H9 (cell line): ENCODE results near the gene SSNA1. TPM values are rescaled to one million over a fixed set of nuclear protein-coding genes. Genes with fewer than 3 reads are reported as not detected.

Experiments used
- DNase-seq: peaks from one replicate; pipeline ENCODE4 v3.0.0-alpha.2; 2017
- H2AFZ ChIP-seq: one replicate; pipeline ENCODE4 v1.6.1; 2013; ENCODE audit warnings: mild to moderate bottlenecking, low read length, control low read depth, moderate library complexity
- H2AK5ac ChIP-seq: 2 replicates; pipeline ENCODE4 v1.6.1; 2013; ENCODE audit warnings: low read length, control low read depth, mixed read lengths; ENCODE audit not compliant: insufficient read length
- H2BK120ac ChIP-seq: one replicate; pipeline ENCODE4 v1.6.1; 2013; ENCODE audit warnings: low read depth, mild to moderate bottlenecking, low read length, control low read depth, inconsistent platforms; ENCODE audit not compliant: poor library complexity, severe bottlenecking
- H2BK12ac ChIP-seq: 2 replicates; pipeline ENCODE4 v1.6.1; 2013; ENCODE audit warnings: low read length, control low read depth, mixed read lengths, low read depth; ENCODE audit not compliant: insufficient read length
- H2BK15ac ChIP-seq: 2 replicates; pipeline ENCODE4 v1.6.1; 2013; ENCODE audit warnings: low read depth, low read length, control low read depth
- H2BK20ac ChIP-seq: one replicate; pipeline ENCODE4 v1.6.1; 2013; ENCODE audit warnings: low read depth, mild to moderate bottlenecking, low read length, control low read depth, inconsistent platforms; ENCODE audit not compliant: poor library complexity, severe bottlenecking
- H2BK5ac ChIP-seq: 2 replicates; pipeline ENCODE4 v1.6.1; 2013; ENCODE audit warnings: low read length, control low read depth, mixed read lengths; ENCODE audit not compliant: insufficient read length
- H3K14ac ChIP-seq: 2 replicates; pipeline ENCODE4 v1.6.1; 2013; ENCODE audit warnings: low read length, control low read depth; ENCODE audit not compliant: insufficient read depth
- H3K18ac ChIP-seq: 2 replicates; pipeline ENCODE4 v1.6.1; 2013; ENCODE audit warnings: low read depth, mild to moderate bottlenecking, mixed read lengths, low read length, control low read depth; ENCODE audit not compliant: insufficient read length
- H3K23ac ChIP-seq: 2 replicates; pipeline ENCODE4 v1.6.1; 2013; ENCODE audit warnings: low read length, control low read depth, mixed read lengths, low read depth; ENCODE audit not compliant: insufficient read length
- H3K23me2 ChIP-seq: 2 replicates; pipeline ENCODE4 v1.6.1; 2013; ENCODE audit warnings: low read depth, mild to moderate bottlenecking, mixed read lengths, low read length, control low read depth; ENCODE audit not compliant: insufficient read length, poor library complexity, severe bottlenecking
- H3K27ac ChIP-seq: 2 replicates; pipeline ENCODE4 v1.5.1; 2013; ENCODE audit warnings: low read length, control low read depth, mixed read lengths, low read depth; ENCODE audit not compliant: insufficient read length
- H3K27me3 ChIP-seq: 2 replicates; pipeline ENCODE4 v1.6.1; 2013; ENCODE audit warnings: low read length, control low read depth, inconsistent platforms; ENCODE audit not compliant: insufficient read depth
- H3K4ac ChIP-seq: 2 replicates; pipeline ENCODE4 v1.6.1; 2013; ENCODE audit warnings: low read depth, mild to moderate bottlenecking, control low read depth, inconsistent platforms, low read length, moderate library complexity
- H3K4me1 ChIP-seq: 2 replicates; pipeline ENCODE4 v1.6.1; 2013; ENCODE audit warnings: low read length, control low read depth, inconsistent platforms; ENCODE audit not compliant: insufficient read depth
- H3K4me2 ChIP-seq: 2 replicates; pipeline ENCODE4 v1.6.1; 2013; ENCODE audit warnings: low read length, control low read depth, mixed read lengths; ENCODE audit not compliant: insufficient read length, insufficient read depth
- H3K56ac ChIP-seq: 2 replicates; pipeline ENCODE4 v1.6.1; 2013; ENCODE audit warnings: low read depth, mild to moderate bottlenecking, mixed read lengths, low read length, control low read depth; ENCODE audit not compliant: insufficient read length
- H3K79me1 ChIP-seq: 2 replicates; pipeline ENCODE4 v1.6.1; 2013; ENCODE audit warnings: low read depth, mild to moderate bottlenecking, moderate library complexity, low read length, control low read depth, inconsistent platforms; ENCODE audit not compliant: insufficient read depth, poor library complexity, severe bottlenecking
- H3K79me2 ChIP-seq: 2 replicates; pipeline ENCODE4 v1.6.1; 2013; ENCODE audit warnings: low read length, control low read depth, inconsistent platforms; ENCODE audit not compliant: insufficient read depth
- H3K9ac ChIP-seq: 2 replicates; pipeline ENCODE4 v1.6.1; 2013; ENCODE audit warnings: low read length, control low read depth, mixed read lengths; ENCODE audit not compliant: insufficient read length; ENCODE audit errors: extremely low read depth
- H3K9me3 ChIP-seq: one replicate; pipeline ENCODE4 v1.6.1; 2013; ENCODE audit warnings: low read depth, low read length, inconsistent platforms; ENCODE audit not compliant: control insufficient read depth
- H3T11ph ChIP-seq: one replicate; pipeline ENCODE4 v1.6.1; 2013; ENCODE audit warnings: mild to moderate bottlenecking, low read length, control low read depth, inconsistent platforms
- H4K20me1 ChIP-seq: one replicate; pipeline ENCODE4 v1.6.1; 2013; ENCODE audit not compliant: control insufficient read depth, insufficient read length, insufficient read depth
- H4K5ac ChIP-seq: 2 replicates; pipeline ENCODE4 v1.6.1; 2013; ENCODE audit warnings: low read depth, mild to moderate bottlenecking, mixed read lengths, low read length, control low read depth; ENCODE audit not compliant: insufficient read length
- H4K8ac ChIP-seq: replicated peaks from 2 replicates; pipeline ENCODE4 v1.6.1; 2013; ENCODE audit warnings: low read length, control low read depth, mixed read lengths, low read depth; ENCODE audit not compliant: insufficient read length
- H4K91ac ChIP-seq: 2 replicates; pipeline ENCODE4 v1.6.1; 2013; ENCODE audit warnings: low read depth, mild to moderate bottlenecking, moderate library complexity, mixed read lengths, low read length, control low read depth; ENCODE audit not compliant: insufficient read length
- H3K27ac Mint-ChIP-seq, 3 experiments: 2 replicates in 2 of 3; 3 replicates in 1 of 3; pipeline ENCODE4 v1.8.0; 2020 to 2021; ENCODE audit warnings: mixed read lengths in 3 of 3, mild to moderate bottlenecking in 1 of 3, moderate library complexity in 1 of 3
- H3K27me3 Mint-ChIP-seq: 2 replicates; pipeline ENCODE4 v1.8.0; 2021; ENCODE audit warnings: low read depth, mild to moderate bottlenecking, moderate library complexity, mixed read lengths
- H3K36me3 Mint-ChIP-seq, 3 experiments: 2 replicates in 2 of 3; 3 replicates in 1 of 3; pipeline ENCODE4 v1.8.0; 2020 to 2021; ENCODE audit warnings: low read depth in 3 of 3, mixed read lengths in 3 of 3; ENCODE audit not compliant: insufficient read depth in 1 of 3
- H3K4me1 Mint-ChIP-seq, 2 experiments: 2 replicates each; pipeline ENCODE4 v1.8.0; 2020; ENCODE audit warnings: mixed read lengths in 2 of 2
- H3K4me3 Mint-ChIP-seq, 2 experiments: 2 replicates in 1 of 2; 3 replicates in 1 of 2; pipeline ENCODE4 v1.8.0; 2020 to 2021; ENCODE audit warnings: mild to moderate bottlenecking in 2 of 2, mixed read lengths in 2 of 2, moderate library complexity in 1 of 2
- H3K9me3 Mint-ChIP-seq, 2 experiments: 2 replicates in 1 of 2; 3 replicates in 1 of 2; pipeline ENCODE4 v1.8.0; 2020; ENCODE audit warnings: mild to moderate bottlenecking in 2 of 2, mixed read lengths in 2 of 2, moderate library complexity in 1 of 2
- WGBS: extraction: QIAGEN DNeasy Blood & Tissue Kit; methylation state at CpG from one replicate; pipeline ENCODE4 v1.1.7; 2013; ENCODE audit warnings: missing lambda C conversion rate, low lambda C conversion rate, mixed read lengths; ENCODE audit not compliant: insufficient read length; ENCODE audit errors: extremely low coverage; 5-methylcytosine and 5-hydroxymethylcytosine counted together
- total RNA-seq: library from RNA; stranded (reverse); gene quantifications from 2 replicates; pipeline ENCODE4 v1.2.1, GENCODE V29; 2021
- TF ChIP-seq, protein P1 (sequence below): fragments of 200-600 bp; sonication (generic); conservative IDR thresholded peaks from 3 replicates; pipeline ENCODE4 v1.8.0; 2021; ENCODE audit warnings: antibody characterized with exemption, mild to moderate bottlenecking

Gene SSNA1
- total RNA-seq, 1 experiment from 2014 or later, result 69.2 TPM

DNA sequence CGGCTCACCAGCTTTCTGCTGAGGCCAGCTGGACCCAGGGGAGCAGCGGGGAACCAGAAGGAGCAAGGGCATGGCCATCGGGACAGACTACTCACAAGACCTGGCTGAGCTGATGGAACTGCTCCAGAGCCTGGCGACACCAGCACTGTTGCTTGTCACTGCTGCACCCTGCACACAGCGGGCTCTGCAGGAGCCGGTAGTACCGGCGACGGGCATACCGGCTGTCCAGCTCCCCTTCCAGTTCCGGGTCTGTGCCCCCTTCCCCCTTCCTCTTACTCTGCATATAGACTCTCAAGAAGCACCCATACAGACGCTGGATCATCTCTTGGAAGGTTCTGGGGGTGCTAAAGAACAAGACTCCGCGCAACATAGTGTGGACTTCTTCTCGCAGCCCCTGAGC, 1.1 kb upstream of the SSNA1 start:
- Mint-ChIP-seq H3K9me3 (no peaks in the 10 kb centered on the region), H3K4me1 (peaks cover 17 to 22% of the 10 kb centered on the region in 2 experiments)

More for the DNA sequence above, 1.1 kb upstream of the SSNA1 start:
- Histone ChIP-seq H3K79me2 (peaks cover 10% of the 10 kb centered on the region; the same call in 1 of the 2 replicates), H3K9ac (no peak overlapping the region), H3T11ph (no peak overlapping the region), H3K23ac (no peak overlapping the region), H3K18ac (no peak overlapping the region), H4K8ac (no peak overlapping the region), H3K27ac (no peak overlapping the region), H3K4me1 (peaks cover 5% of the 10 kb centered on the region; the same call in 1 of the 2 replicates), H3K23me2 (peaks cover 13% of the 10 kb centered on the region), H4K5ac (no peak overlapping the region), H4K91ac (no peak overlapping the region), H2AK5ac (no peak overlapping the region), H3K56ac (no peak overlapping the region), H3K4me2 (peak overlapping the region; percentile 82), H3K9me3 (no peaks in the 10 kb centered on the region), H2BK12ac (no peak overlapping the region), H4K20me1 (peaks cover 2% of the 10 kb centered on the region), H2BK120ac (no peak overlapping the region), H3K4ac (no peak overlapping the region), H2BK20ac (no peak overlapping the region), H3K79me1 (peaks cover 6% of the 10 kb centered on the region), H3K27me3 (no peaks in the 10 kb centered on the region), H2AFZ (no peak overlapping the region), H3K14ac (no peak overlapping the region), H2BK15ac (no peak overlapping the region), H2BK5ac (no peak overlapping the region)
- WGBS, result no CpG with 5 or more reads among the region's 15 CpGs
- no peaks in the 10 kb centered on the region for H3K27me3 Mint-ChIP-seq
- no peak for DNase-seq
- peaks cover 7 to 59% (median 49%) of the 10 kb centered on the region in 3 experiments; a peak in 6 of 7 replicates for H3K36me3 Mint-ChIP-seq
- TF ChIP-seq, protein P1, sequence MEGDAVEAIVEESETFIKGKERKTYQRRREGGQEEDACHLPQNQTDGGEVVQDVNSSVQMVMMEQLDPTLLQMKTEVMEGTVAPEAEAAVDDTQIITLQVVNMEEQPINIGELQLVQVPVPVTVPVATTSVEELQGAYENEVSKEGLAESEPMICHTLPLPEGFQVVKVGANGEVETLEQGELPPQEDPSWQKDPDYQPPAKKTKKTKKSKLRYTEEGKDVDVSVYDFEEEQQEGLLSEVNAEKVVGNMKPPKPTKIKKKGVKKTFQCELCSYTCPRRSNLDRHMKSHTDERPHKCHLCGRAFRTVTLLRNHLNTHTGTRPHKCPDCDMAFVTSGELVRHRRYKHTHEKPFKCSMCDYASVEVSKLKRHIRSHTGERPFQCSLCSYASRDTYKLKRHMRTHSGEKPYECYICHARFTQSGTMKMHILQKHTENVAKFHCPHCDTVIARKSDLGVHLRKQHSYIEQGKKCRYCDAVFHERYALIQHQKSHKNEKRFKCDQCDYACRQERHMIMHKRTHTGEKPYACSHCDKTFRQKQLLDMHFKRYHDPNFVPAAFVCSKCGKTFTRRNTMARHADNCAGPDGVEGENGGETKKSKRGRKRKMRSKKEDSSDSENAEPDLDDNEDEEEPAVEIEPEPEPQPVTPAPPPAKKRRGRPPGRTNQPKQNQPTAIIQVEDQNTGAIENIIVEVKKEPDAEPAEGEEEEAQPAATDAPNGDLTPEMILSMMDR, result no peak
- H3K27ac Mint-ChIP-seq, result peak overlapping the region in 1 of 3 experiments; percentile 88; a peak in 2 of 7 replicates
- H3K4me3 Mint-ChIP-seq, result peak overlapping the region; percentile 90 to 97
